Lower lobe of right lung (tissue), 2 donors: ENCODE results near the gene TRO. TPM values are rescaled to one million over a fixed set of nuclear protein-coding genes. Genes with fewer than 3 reads are reported as not detected.

Source experiments
- ATAC-seq, 2 donors: fragments of 200-7000 bp; cut with Tn5 transposase; one replicate each; pipeline ENCODE4 v1.9.1; 2020 to 2022; ENCODE audit warnings: mild to moderate bottlenecking in 2 of 2, moderate library complexity in 2 of 2
- DNase-seq: peaks from one replicate; pipeline ENCODE4 v3.0.0-alpha.2; 2020
- H3K27ac ChIP-seq: fragments of 200-600 bp; one replicate; pipeline ENCODE4 v1.8.0; 2022
- H3K27me3 ChIP-seq: fragments of 200-600 bp; one replicate; pipeline ENCODE4 v1.8.0; 2022; ENCODE audit warnings: low read depth
- H3K36me3 ChIP-seq: fragments of 200-600 bp; one replicate; pipeline ENCODE4 v1.8.0; 2022; ENCODE audit warnings: mild to moderate bottlenecking
- H3K4me1 ChIP-seq: fragments of 200-600 bp; one replicate; pipeline ENCODE4 v1.8.0; 2022
- H3K4me3 ChIP-seq: fragments of 200-600 bp; one replicate; pipeline ENCODE4 v1.8.0; 2022; ENCODE audit warnings: mild to moderate bottlenecking
- H3K9me3 ChIP-seq: fragments of 200-600 bp; one replicate; pipeline ENCODE4 v1.8.0; 2022
- CTCF ChIP-seq: fragments of 200-600 bp; IDR thresholded peaks from one replicate; pipeline ENCODE4 v1.8.0; 2022; ENCODE audit warnings: antibody characterized with exemption, mild to moderate bottlenecking
- intact Hi-C: fragments of 100-400 bp; cut with DNase I; formaldehyde crosslinking; loops from one replicate; pipeline ENCODE4 v1.11.0; 2022
- total RNA-seq: library from RNA; stranded (reverse); fragmentation: NEBNext Ultra II Directional; extraction: Animal tissue kit (Norgen Biotek cat#: 25700); gene quantifications from one replicate; pipeline ENCODE4 v1.2.1, GENCODE V29; 2021
- donor health status: DM: no; HTN: yes; CAD: no; lungs with severe emphysema.

The TRO gene
- total RNA-seq, 1 donor from 2014 or later = 2.7 TPM

GRCh38 chrX:54921427-54922021 lies 900 bp downstream of the TRO start:
- Histone ChIP-seq H3K36me3 (no peaks in the 10 kb centered on the region), H3K9me3 (no peaks in the 10 kb centered on the region), H3K27me3 (no peaks in the 10 kb centered on the region), H3K4me1 (no peaks in the 10 kb centered on the region), H3K27ac (no peak overlapping the region), H3K4me3 (peak overlapping the region; percentile 50)
- no peak for TF ChIP-seq CTCF
- intact Hi-C loops = no loop called here
- ATAC-seq = peak; percentile 45 to 53
- DNase-seq = no peak

- no peaks in the 10 kb centered on the region for H3K9me3 ChIP-seq
- no peaks in the 10 kb centered on the region for H3K4me1 ChIP-seq
- H3K27me3 ChIP-seq = no peaks in the 10 kb centered on the region
- intact Hi-C loops = no loop called here
- H3K36me3 ChIP-seq = no peaks in the 10 kb centered on the region
- TF ChIP-seq CTCF = no peak
- no peak for ATAC-seq
- no peak overlapping the region for H3K4me3 ChIP-seq
- no peak overlapping the region for H3K27ac ChIP-seq
- DNase-seq = no peak
Measured at GRCh38 chrX:54922547-54922946, 1.9 kb downstream of the TRO start.

GRCh38 chrX:54923376-54923775 lies 2.8 kb downstream of the TRO start:
- intact Hi-C loops = no loop called here
- no peaks in the 10 kb centered on the region for H3K4me1 ChIP-seq
- DNase-seq (no peak), ATAC-seq (no peak)
- H3K27me3 ChIP-seq = no peaks in the 10 kb centered on the region
- TF ChIP-seq CTCF = no peak
- H3K9me3 ChIP-seq = no peaks in the 10 kb centered on the region
- H3K36me3 ChIP-seq = no peaks in the 10 kb centered on the region
- no peak overlapping the region for H3K4me3 ChIP-seq
- no peak overlapping the region for H3K27ac ChIP-seq

- no peak for ATAC-seq
- DNase-seq = no peak
- intact Hi-C loops = no loop called here
Measured at GRCh38 chrX:54926978-54927377, 6.4 kb downstream of the TRO start.

GRCh38 chrX:54928876-54929275 lies 8.3 kb downstream of the TRO start:
- H3K27me3 ChIP-seq = no peaks in the 10 kb centered on the region
- DNase-seq (no peak), ATAC-seq (no peak)
- no peaks in the 10 kb centered on the region for H3K4me1 ChIP-seq
- intact Hi-C loops = no loop called here
- no peaks in the 10 kb centered on the region for H3K36me3 ChIP-seq
- H3K4me3 ChIP-seq = no peak overlapping the region
- H3K9me3 ChIP-seq = no peaks in the 10 kb centered on the region
- no peak overlapping the region for H3K27ac ChIP-seq
- no peak for TF ChIP-seq CTCF

More at GRCh38 chrX:54926978-54927377, 6.4 kb downstream of the TRO start:
- Histone ChIP-seq H3K4me3 (no peak overlapping the region), H3K27me3 (no peaks in the 10 kb centered on the region), H3K27ac (no peak overlapping the region), H3K4me1 (no peaks in the 10 kb centered on the region), H3K9me3 (no peaks in the 10 kb centered on the region), H3K36me3 (no peaks in the 10 kb centered on the region)
- no peak for TF ChIP-seq CTCF
